Non-pigmented ciliary epithelial cell (primary cell): ENCODE results near the gene TMBIM4.
"Not testable (repeated sequence)": the region's sequence is repeated elsewhere in the genome, so short reads cannot be mapped to it uniquely, and the experiment has no call there.

ENCODE experiments used
- DNase-seq: peaks from one replicate; pipeline ENCODE4 v3.0.0-alpha.2; 2010; ENCODE audit warnings: low read depth

The TMBIM4 gene

DNA sequence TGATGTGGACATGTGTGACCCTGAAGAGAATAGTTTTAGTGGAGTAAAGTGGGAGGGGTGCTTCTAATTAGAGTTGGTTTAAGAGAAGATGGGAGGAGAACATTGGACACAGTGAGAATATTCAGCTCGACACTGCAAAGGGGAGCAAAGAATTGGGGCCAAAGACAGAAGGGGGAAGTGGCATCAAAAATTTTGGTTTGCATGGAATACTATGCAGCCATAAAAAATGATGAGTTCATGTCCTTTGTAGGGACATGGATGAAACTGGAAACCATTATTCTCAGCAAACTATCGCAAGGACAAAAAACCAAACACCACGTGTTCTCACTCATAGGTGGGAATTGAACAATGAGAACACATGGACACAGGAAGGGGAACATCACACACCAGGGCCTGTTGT, 15.0 kb upstream of the TMBIM4 start:
- not testable (repeated sequence) for DNase-seq

- DNase-seq: no peak
These were observed 13.2 kb upstream of the TMBIM4 start for GRCh38 chr12:66182956-66183355.

DNA sequence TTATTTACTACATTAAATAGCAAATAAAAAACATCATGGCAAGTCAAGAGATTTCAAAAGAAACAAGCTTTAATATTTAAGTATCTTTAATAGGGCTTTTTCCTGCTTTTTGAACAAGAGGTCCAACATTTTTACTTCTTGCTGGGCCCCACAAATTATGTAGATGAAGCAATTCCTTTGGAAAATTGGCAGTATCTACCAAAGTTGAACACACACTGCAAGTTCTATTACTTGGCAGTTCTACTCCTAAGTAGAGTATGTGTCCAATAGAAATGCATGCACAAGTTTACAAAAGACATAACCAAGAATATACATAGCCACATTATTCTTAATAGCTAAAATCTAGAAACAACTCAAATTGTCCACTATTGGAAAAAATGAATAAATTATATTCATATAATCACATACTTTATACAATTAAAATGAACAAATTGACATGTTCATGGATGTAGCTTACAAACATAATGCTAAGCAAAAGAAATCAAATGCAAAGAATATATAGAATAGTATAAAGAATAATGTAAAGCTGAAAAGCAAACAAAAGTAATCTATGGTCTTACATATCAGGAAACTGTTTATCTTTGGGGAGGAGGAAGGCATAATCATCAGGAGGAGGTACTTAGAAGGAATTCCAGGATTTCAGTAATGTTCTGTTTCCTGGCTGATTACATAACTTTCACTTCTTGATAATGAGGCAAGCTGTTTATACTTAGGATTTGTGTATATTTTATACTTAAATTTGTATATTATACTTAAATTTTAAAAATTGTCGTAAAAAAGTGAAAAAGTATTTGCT, 6.5 kb upstream of the TMBIM4 start:
- no peak for DNase-seq

- not testable (repeated sequence) for DNase-seq
These were observed 4.9 kb upstream of the TMBIM4 start for GRCh38 chr12:66174391-66175325.

DNA sequence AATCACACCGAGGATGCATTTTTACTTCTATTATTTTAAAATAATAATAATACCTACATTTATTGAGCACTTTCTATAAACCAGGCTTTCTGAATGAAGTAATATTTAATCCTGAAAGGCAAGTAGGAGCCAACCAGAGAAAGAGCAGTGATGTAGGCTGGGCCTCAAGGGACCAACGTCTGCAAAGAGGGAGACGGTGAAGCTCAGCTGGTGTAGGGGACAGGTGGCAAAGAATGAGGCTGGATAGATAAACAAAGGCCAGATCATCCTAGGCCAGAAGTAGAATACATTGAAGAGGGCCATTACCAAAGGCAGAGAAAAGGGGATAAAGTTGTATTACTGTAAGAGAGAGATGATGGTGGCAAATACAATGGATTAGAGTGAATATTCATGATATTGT, 810 bp upstream of the TMBIM4 start:
- DNase-seq: no peak

DNA sequence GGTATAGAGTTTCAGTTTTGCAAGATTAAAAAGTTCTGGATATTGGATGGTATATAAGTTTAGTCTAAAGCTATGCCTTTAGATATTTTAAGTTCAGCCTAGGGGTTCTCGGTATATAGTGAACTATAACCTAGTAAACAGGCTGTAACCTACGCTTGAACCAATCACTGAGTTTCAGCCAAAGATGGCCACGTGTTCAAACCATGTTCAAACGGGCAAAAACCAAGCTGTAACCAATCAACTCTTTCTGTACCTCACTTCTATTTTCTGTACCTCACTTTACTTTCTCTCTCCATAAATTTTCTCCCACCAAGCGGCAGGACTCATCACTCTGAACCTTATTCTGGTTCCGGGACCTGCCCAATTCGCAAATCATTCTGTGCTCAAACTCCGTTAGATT, 1.4 kb downstream of the TMBIM4 start:
- DNase-seq: no peak

DNA sequence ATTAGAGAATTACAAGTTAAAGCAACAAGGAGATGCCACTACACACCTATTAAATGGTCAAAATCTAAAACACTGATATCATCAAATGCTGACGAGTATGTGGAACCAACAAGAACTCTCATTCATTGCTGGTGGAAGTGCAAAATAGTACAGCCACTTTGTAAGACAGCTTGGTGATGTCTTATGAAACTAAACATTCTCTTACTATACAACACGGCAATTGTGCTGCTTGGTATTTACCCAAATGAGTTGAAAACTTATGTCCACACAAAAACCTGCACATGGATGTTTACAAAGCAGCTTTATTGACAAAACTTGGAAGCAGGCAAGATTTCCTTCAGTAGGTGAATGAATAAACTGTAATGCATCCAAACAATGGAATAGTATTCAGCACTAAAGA, 3.2 kb downstream of the TMBIM4 start:
- DNase-seq: no peak

GRCh38 chr12:66165141-66165540, 4.7 kb downstream of the TMBIM4 start:
- no peak for DNase-seq

GRCh38 chr12:66164349-66164821, 5.4 kb downstream of the TMBIM4 start:
- peak; percentile 26 for DNase-seq

- no peak for DNase-seq
These were observed 6.5 kb downstream of the TMBIM4 start for GRCh38 chr12:66163289-66163688.

GRCh38 chr12:66162701-66163100, 7.1 kb downstream of the TMBIM4 start:
- no peak for DNase-seq

- no peak for DNase-seq
These were observed 9.1 kb downstream of the TMBIM4 start for GRCh38 chr12:66160704-66161103.

- no peak for DNase-seq
These were observed 10.7 kb downstream of the TMBIM4 start for GRCh38 chr12:66159123-66159522.

DNA sequence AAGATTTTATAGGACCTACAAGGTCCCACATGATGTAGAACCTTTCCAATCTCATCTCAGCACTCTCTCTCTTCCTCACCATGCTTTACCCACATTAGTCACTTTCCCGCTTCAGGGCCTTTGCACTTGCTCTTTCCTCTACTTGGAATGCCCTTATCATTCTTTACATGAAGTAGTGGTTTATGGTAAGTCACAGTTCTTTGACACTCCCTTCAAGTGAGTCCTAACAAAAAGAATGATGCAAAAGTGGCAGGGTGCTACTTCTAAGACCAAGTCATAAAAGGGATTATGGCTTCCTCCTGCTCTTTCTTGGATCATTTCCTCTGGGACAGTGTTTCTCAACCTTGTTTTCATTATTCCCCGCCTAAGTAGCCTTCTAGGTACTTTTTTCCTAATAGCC, 13.1 kb downstream of the TMBIM4 start:
- no peak for DNase-seq

DNA sequence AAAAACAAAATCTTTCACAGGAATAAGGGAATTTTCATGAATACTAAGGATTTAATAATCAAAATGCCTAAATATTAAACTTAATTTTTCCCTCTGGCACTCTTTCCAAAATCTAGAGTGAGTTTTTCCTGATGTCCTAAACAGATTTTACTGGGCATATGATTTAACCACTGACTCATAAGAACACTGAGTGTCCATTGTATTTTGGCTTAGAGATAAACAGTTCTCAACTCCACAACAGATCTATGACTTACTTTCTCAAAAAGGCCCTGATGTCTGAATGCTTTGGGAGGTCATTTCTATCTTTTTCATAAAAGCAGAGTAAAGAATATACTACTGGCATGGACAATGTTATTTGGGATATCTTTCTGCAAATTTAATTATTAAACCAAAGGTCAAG, 15.0 kb downstream of the TMBIM4 start:
- DNase-seq: no peak

GRCh38 chr12:66152732-66153131, 17.1 kb downstream of the TMBIM4 start:
- no peak for DNase-seq

DNA sequence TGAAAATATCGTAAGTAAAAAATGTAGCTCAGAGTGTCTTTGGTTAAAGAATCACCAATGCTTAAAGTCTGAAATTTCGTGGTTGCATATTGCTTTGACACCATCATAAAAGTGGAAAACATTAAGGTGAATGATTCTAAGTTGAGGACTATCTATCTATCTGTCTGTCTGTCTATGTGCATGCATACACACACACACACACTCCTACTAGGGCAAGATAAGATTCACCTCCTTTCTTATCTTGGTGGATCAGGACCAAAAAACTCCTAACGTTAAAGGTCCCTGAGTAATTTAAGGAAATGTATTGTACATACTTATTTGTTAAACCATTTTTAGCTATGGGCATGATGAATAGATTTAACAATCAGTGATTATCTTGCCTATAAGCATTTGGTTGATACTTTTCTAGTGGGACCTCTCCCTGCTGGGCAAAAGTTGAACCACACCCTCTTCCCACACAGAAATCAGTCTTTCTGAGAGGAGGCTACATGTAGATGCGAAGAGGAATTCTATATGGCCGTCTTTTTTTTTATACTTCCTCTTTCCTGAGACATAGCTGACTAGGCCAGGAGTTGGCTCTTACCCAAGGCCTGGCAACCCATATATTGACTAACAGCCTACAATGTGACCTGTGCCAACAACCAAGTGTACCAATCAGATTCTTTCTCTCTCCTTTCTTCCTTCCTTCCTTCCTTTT, 19.9 kb downstream of the TMBIM4 start:
- no peak for DNase-seq

DNA sequence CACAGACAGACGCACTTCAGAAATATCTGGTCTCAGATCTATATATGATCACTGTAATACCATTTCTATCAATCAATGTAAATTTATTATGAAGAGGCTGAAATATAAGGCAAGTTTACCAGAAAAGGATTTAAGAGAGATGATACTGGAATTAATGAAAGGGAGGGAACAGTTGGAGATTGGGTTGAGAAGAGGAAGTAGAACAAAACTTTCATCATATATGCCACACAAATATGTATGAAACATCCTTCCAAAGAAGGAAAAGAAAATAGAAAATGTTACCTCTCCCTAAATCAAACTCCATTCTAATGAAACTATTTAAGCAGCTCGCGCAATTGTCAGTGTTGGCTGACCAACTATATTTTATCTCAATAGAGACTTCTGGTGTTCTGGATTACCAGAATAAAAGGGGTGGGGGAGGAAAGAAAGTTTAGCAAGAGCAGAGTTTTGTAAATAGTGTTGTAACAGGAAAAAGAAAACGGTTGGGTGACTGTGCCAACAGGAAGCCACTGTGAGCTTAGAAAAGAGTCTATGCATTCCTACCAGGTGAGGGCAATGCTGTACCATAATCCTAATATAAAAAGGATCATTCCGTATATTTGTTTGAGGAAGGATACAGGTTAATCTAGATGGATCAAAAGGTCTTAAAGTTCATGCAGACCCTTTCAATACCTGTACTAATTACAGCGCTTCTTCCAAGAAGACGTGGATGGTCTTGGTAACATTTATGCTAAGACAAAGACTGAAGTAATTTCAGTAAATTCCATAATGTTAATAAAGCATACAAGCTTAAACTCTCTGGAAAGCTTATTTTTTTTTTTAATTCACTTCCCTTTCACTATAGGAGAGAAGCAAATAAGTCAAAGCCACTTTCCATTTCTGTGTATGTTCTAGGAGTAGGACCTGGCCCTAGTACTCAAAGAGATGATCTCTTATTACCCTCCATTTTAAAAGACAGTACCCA, 24.7 kb downstream of the TMBIM4 start:
- DNase-seq: no peak

GRCh38 chr12:66143868-66144267, 25.9 kb downstream of the TMBIM4 start:
- no peak for DNase-seq

- DNase-seq: no peak
These were observed 27.0 kb downstream of the TMBIM4 start for GRCh38 chr12:66142826-66143225.

DNA sequence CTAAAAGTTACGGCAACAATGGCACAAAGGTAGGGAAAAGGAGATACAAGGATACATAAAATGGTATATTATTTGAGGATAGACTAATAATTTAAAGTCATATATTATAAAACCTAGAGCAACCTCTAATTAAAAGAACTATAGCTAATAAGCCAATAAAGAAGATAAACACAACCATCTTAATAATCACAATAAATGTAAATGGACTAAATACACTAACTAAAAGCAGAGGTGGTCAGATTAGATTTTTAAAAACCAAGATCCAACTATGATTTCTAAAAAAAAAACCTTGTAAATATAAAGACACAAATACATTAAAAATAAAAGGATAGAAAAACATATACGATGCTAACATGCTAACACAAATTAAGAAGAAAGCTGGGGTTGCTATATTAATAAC, 28.5 kb downstream of the TMBIM4 start:
- no peak for DNase-seq
